Measurements from ENCODE around the gene SPAG5.

Gene SPAG5

GRCh38 chr17:28534740-28535375 lies 64.0 kb downstream of the SPAG5 start:
- H3K4me3 Mint-ChIP-seq = no peak overlapping the region

GRCh38 chr17:28533091-28533807 lies 65.6 kb downstream of the SPAG5 start:
- no peaks in the 10 kb centered on the region for H3K9me3 Mint-ChIP-seq
- no peak overlapping the region for H3K4me3 Mint-ChIP-seq
- no peaks in the 10 kb centered on the region for H3K4me1 Mint-ChIP-seq
- no peak for DNase-seq (ENCODE audit: low spot score in 2 of 2)
- no peaks in the 10 kb centered on the region for H3K36me3 Mint-ChIP-seq
- H3K27ac Mint-ChIP-seq = no peak overlapping the region
- no peak for ATAC-seq (ENCODE audit: low read depth)
- peaks cover 1% of the 10 kb centered on the region for H3K27me3 Mint-ChIP-seq

More at GRCh38 chr17:28534740-28535375, 64.0 kb downstream of the SPAG5 start:
- Mint-ChIP-seq H3K27ac (no peak overlapping the region), H3K9me3 (no peaks in the 10 kb centered on the region), H3K36me3 (no peaks in the 10 kb centered on the region), H3K27me3 (peaks cover 1% of the 10 kb centered on the region), H3K4me1 (no peaks in the 10 kb centered on the region)
- no peak for ATAC-seq (ENCODE audit: low read depth)
- DNase-seq (ENCODE audit: low spot score in 2 of 2) = no peak

- H3K27ac Mint-ChIP-seq = no peak overlapping the region
- H3K9me3 Mint-ChIP-seq = no peaks in the 10 kb centered on the region
- H3K36me3 Mint-ChIP-seq = no peaks in the 10 kb centered on the region
- ATAC-seq (ENCODE audit: low read depth) (no peak), DNase-seq (ENCODE audit: low spot score in 2 of 2) (no peak)
- no peak overlapping the region for H3K4me3 Mint-ChIP-seq
- H3K4me1 Mint-ChIP-seq = no peaks in the 10 kb centered on the region
- peaks cover 1% of the 10 kb centered on the region for H3K27me3 Mint-ChIP-seq
Measured at GRCh38 chr17:28532050-28532960, 66.5 kb downstream of the SPAG5 start.

GRCh38 chr17:28530926-28531325 lies 67.9 kb downstream of the SPAG5 start:
- H3K27ac Mint-ChIP-seq = no peak overlapping the region
- H3K27me3 Mint-ChIP-seq = peaks cover 1% of the 10 kb centered on the region
- ATAC-seq (ENCODE audit: low read depth) (no peak), DNase-seq (ENCODE audit: low spot score in 2 of 2) (no peak)
- no peaks in the 10 kb centered on the region for H3K4me1 Mint-ChIP-seq
- no peaks in the 10 kb centered on the region for H3K9me3 Mint-ChIP-seq
- H3K36me3 Mint-ChIP-seq = no peaks in the 10 kb centered on the region
- H3K4me3 Mint-ChIP-seq = no peak overlapping the region

DNA sequence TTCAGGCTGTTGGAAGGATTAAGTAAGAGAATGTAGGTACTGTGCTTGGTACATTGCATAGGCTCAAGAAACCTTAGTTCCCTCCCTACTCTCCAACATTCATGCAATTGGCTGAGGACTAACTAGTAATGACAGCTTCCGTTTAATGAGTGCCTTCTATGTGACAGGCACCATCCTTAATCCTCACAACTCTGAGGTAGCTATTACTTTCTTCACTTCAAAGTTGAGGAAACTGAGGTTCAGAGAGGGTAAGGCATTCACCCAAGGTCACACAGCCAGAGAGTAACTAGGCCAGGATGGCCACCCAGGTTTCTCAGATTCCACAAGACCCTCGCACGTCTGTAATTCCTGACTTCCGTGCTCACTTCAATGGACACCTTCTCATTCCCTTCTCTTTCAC lies 68.6 kb downstream of the SPAG5 start:
- no peak for DNase-seq (ENCODE audit: low spot score in 2 of 2)
- Mint-ChIP-seq H3K4me3 (no peak overlapping the region), H3K9me3 (no peaks in the 10 kb centered on the region), H3K36me3 (no peaks in the 10 kb centered on the region), H3K27ac (no peak overlapping the region), H3K27me3 (peaks cover 1% of the 10 kb centered on the region), H3K4me1 (no peaks in the 10 kb centered on the region)
- no peak for ATAC-seq (ENCODE audit: low read depth)

- Mint-ChIP-seq H3K9me3 (no peaks in the 10 kb centered on the region), H3K27ac (no peak overlapping the region), H3K4me1 (no peaks in the 10 kb centered on the region), H3K27me3 (peaks cover 1% of the 10 kb centered on the region), H3K4me3 (no peak overlapping the region), H3K36me3 (no peaks in the 10 kb centered on the region)
- no peak for DNase-seq (ENCODE audit: low spot score in 2 of 2)
- no peak for ATAC-seq (ENCODE audit: low read depth)
Measured at GRCh38 chr17:28529013-28529400, 69.8 kb downstream of the SPAG5 start.

DNA sequence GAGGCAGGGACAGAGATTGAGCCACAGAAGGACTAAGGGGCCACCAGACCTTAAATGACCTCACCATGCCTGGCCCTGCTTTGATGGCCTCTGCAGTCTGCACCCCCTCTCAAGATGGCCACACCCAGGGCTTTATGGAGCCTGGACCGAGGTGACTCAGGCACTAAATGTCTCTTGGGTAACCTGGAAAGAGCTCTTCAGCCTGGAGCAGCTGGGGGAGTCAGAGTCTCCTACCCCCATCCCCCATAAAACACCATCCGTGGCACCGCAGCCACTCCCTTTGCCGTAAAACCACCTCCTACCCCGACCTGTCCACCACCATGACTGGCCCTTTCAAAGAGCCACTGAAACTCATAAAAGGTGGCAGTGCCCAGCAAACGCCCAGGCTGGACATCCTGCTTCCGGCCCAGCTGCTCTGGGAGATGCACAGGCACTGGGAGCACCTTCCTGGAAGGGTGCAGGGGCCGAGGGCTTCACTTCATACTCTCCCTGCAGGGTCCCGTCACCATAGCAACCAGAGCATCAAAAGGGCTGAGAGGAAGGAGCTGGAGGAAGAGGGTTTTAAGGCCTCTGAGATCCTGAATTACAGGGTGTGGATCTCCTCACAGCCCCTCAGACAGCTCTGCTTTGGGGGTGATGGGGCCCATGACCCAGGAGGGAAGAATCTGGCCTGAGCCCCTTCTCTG lies 70.4 kb downstream of the SPAG5 start:
- H3K4me1 Mint-ChIP-seq = no peaks in the 10 kb centered on the region
- H3K27me3 Mint-ChIP-seq = peaks cover 1% of the 10 kb centered on the region
- DNase-seq (ENCODE audit: low spot score in 2 of 2) (no peak), ATAC-seq (ENCODE audit: low read depth) (no peak)
- no peak overlapping the region for H3K27ac Mint-ChIP-seq
- H3K9me3 Mint-ChIP-seq = no peaks in the 10 kb centered on the region
- no peaks in the 10 kb centered on the region for H3K36me3 Mint-ChIP-seq
- no peak overlapping the region for H3K4me3 Mint-ChIP-seq

DNA sequence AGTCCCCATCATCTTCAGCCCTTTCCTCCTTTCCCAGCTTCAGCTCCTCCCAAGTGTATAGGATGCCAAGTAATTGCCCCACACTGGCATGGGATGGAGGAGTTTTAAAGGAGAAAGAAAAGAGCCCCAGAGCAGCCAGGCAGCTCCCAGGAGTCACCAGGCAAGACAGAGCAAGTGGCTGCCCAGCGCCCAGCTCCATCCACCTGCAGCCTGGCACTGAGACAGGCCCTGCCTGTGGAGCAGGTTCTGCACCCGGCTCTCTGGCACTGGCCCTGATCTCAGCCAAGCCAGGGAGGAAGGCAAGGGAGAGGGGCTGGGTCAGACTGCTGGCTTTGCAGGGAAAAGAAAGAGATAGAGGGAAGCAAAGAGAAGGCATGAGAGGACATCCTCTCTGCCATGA lies 71.0 kb downstream of the SPAG5 start:
- Mint-ChIP-seq H3K27ac (no peak overlapping the region), H3K4me3 (no peak overlapping the region), H3K36me3 (no peaks in the 10 kb centered on the region), H3K9me3 (no peaks in the 10 kb centered on the region), H3K4me1 (no peaks in the 10 kb centered on the region), H3K27me3 (no peaks in the 10 kb centered on the region)
- DNase-seq (ENCODE audit: low spot score in 2 of 2) = no peak
- ATAC-seq (ENCODE audit: low read depth) = no peak
